ENCODE data around the gene CREB3L1. TPM values are rescaled to one million over a fixed set of nuclear protein-coding genes. Genes with fewer than 3 reads are reported as not detected.

The CREB3L1 gene
- total and polyA plus RNA-seq, 4 donors: 16.8 to 54.0 (median 36.8) TPM

GRCh38 chr11:46263120-46263519 is 14.3 kb upstream of the CREB3L1 start:
- H3K27ac ChIP-seq (ENCODE audit: low read depth in 1 of 2, low read length in 1 of 2): no peak overlapping the region
- no peaks in the 10 kb centered on the region for H3K9me3 ChIP-seq (ENCODE audit: control insufficient read depth in 4 of 4, insufficient read depth in 3 of 4, low read length in 3 of 4)
- 92 to 96% methylated on average over 3 of the region's 3 CpGs for WGBS, 2 donors
- TF ChIP-seq CTCF (IDR thresholded peaks at IDR 0.05; ENCODE audit: control extremely low read depth, extremely low read depth): no peak
- no peaks in the 10 kb centered on the region for H3K27me3 ChIP-seq (ENCODE audit: control insufficient read depth in 3 of 3, insufficient read depth in 3 of 3, low read length in 2 of 3)
- no peaks in the 10 kb centered on the region for H3K36me3 ChIP-seq (ENCODE audit: control insufficient read depth in 4 of 4, insufficient read depth in 4 of 4, low read length in 4 of 4)
- no peaks in the 10 kb centered on the region for H3K4me1 ChIP-seq (ENCODE audit: control insufficient read depth in 5 of 5, insufficient read depth in 5 of 5, low read length in 5 of 5)
- H3K4me3 ChIP-seq: no peak overlapping the region
- ATAC-seq (ENCODE audit: insufficient read depth, low FRiP score) (no peak), DNase-seq (no peak)
- no peak overlapping the region for H3K9ac ChIP-seq (ENCODE audit: insufficient read depth in 1 of 2, low read length in 2 of 2)

- H3K27me3 ChIP-seq (ENCODE audit: control insufficient read depth in 3 of 3, insufficient read depth in 3 of 3, low read length in 2 of 3): no peaks in the 10 kb centered on the region
- 96% methylated on average over 4 of the region's 4 CpGs for WGBS, 2 donors
- H3K4me3 ChIP-seq: no peak overlapping the region
- no peaks in the 10 kb centered on the region for H3K9me3 ChIP-seq (ENCODE audit: control insufficient read depth in 4 of 4, insufficient read depth in 3 of 4, low read length in 3 of 4)
- no peaks in the 10 kb centered on the region for H3K4me1 ChIP-seq (ENCODE audit: control insufficient read depth in 5 of 5, insufficient read depth in 5 of 5, low read length in 5 of 5)
- no peak for DNase-seq
- H3K36me3 ChIP-seq (ENCODE audit: control insufficient read depth in 4 of 4, insufficient read depth in 4 of 4, low read length in 4 of 4): no peaks in the 10 kb centered on the region
- H3K27ac ChIP-seq (ENCODE audit: low read depth in 1 of 2, low read length in 1 of 2): no peak overlapping the region
- no peak for TF ChIP-seq CTCF (IDR thresholded peaks at IDR 0.05; ENCODE audit: control extremely low read depth, extremely low read depth)
- no peak for ATAC-seq (ENCODE audit: insufficient read depth, low FRiP score)
- H3K9ac ChIP-seq (ENCODE audit: insufficient read depth in 1 of 2, low read length in 2 of 2): no peak overlapping the region
Observed at GRCh38 chr11:46264030-46264429, 13.4 kb upstream of the CREB3L1 start.

- Histone ChIP-seq H3K4me3 (no peak overlapping the region), H3K9me3 (ENCODE audit: control insufficient read depth in 4 of 4, insufficient read depth in 3 of 4, low read length in 3 of 4) (no peaks in the 10 kb centered on the region), H3K27ac (ENCODE audit: low read depth in 1 of 2, low read length in 1 of 2) (no peak overlapping the region), H3K9ac (ENCODE audit: insufficient read depth in 1 of 2, low read length in 2 of 2) (no peak overlapping the region), H3K4me1 (ENCODE audit: control insufficient read depth in 5 of 5, insufficient read depth in 5 of 5, low read length in 5 of 5) (no peaks in the 10 kb centered on the region), H3K27me3 (ENCODE audit: control insufficient read depth in 3 of 3, insufficient read depth in 3 of 3, low read length in 2 of 3) (no peaks in the 10 kb centered on the region), H3K36me3 (ENCODE audit: control insufficient read depth in 4 of 4, insufficient read depth in 4 of 4, low read length in 4 of 4) (no peaks in the 10 kb centered on the region)
- 77 to 82% methylated on average over 9 of the region's 9 CpGs for WGBS, 2 donors
- no peak for DNase-seq
- ATAC-seq (ENCODE audit: insufficient read depth, low FRiP score): no peak
- no peak for TF ChIP-seq CTCF (IDR thresholded peaks at IDR 0.05; ENCODE audit: control extremely low read depth, extremely low read depth)
Observed at GRCh38 chr11:46264976-46265375, 12.5 kb upstream of the CREB3L1 start.

GRCh38 chr11:46265764-46266163 is 11.7 kb upstream of the CREB3L1 start:
- Histone ChIP-seq H3K9me3 (ENCODE audit: control insufficient read depth in 4 of 4, insufficient read depth in 3 of 4, low read length in 3 of 4) (no peaks in the 10 kb centered on the region), H3K9ac (ENCODE audit: insufficient read depth in 1 of 2, low read length in 2 of 2) (no peak overlapping the region), H3K27me3 (ENCODE audit: control insufficient read depth in 3 of 3, insufficient read depth in 3 of 3, low read length in 2 of 3) (no peaks in the 10 kb centered on the region), H3K36me3 (ENCODE audit: control insufficient read depth in 4 of 4, insufficient read depth in 4 of 4, low read length in 4 of 4) (no peaks in the 10 kb centered on the region), H3K4me3 (no peak overlapping the region), H3K4me1 (ENCODE audit: control insufficient read depth in 5 of 5, insufficient read depth in 5 of 5, low read length in 5 of 5) (no peaks in the 10 kb centered on the region), H3K27ac (ENCODE audit: low read depth in 1 of 2, low read length in 1 of 2) (no peak overlapping the region)
- 78 to 80% methylated on average over 7 of the region's 7 CpGs for WGBS, 2 donors
- DNase-seq: no peak
- ATAC-seq (ENCODE audit: insufficient read depth, low FRiP score): no peak
- no peak for TF ChIP-seq CTCF (IDR thresholded peaks at IDR 0.05; ENCODE audit: control extremely low read depth, extremely low read depth)

All from lung (tissue), 12 donors.